ENCODE data around the gene AIG1.

GRCh38 chr6:143199291-143199690 lies 138.6 kb downstream of the AIG1 start:
- TF ChIP-seq CTCF (IDR thresholded peaks at IDR 0.05; ENCODE audit: borderline replicate concordance, extremely low read depth, low read length, poor library complexity, severe bottlenecking) (no peak), EZH2 (IDR thresholded peaks at IDR 0.05; ENCODE audit: borderline replicate concordance, low read depth, low read length, severe bottlenecking) (no peak)
